Activated CD4-positive, alpha-beta T cell treated with anti-CD3 and anti-CD28 coated beads for 24 hours (primary cell): ENCODE results near the gene APC.

Source experiments
- DNase-seq, 2 donors: peaks; one replicate each; pipeline ENCODE4 v3.0.0-alpha.2; 2020; ENCODE audit warnings: low read depth in 2 of 2

The APC gene

GRCh38 chr5:112784726-112785125 is 47.0 kb downstream of the APC start:
- no peak for DNase-seq

- no peak for DNase-seq
These were observed 49.6 kb downstream of the APC start for GRCh38 chr5:112787261-112787660.

- no peak for DNase-seq
These were observed 50.2 kb downstream of the APC start for GRCh38 chr5:112787896-112788295.

GRCh38 chr5:112793201-112793600 is 55.5 kb downstream of the APC start:
- DNase-seq, result no peak

GRCh38 chr5:112794410-112794809 is 56.7 kb downstream of the APC start:
- DNase-seq, result no peak

GRCh38 chr5:112795342-112795741 is 57.7 kb downstream of the APC start:
- DNase-seq, result no peak

- DNase-seq, result no peak
These were observed 58.4 kb downstream of the APC start for GRCh38 chr5:112795944-112796678.

GRCh38 chr5:112799661-112800060 is 62.0 kb downstream of the APC start:
- DNase-seq, result no peak

GRCh38 chr5:112800891-112801290 is 63.2 kb downstream of the APC start:
- no peak for DNase-seq

- no peak for DNase-seq
These were observed 73.3 kb downstream of the APC start for GRCh38 chr5:112811023-112811422.

GRCh38 chr5:112812549-112812948 is 74.9 kb downstream of the APC start:
- DNase-seq, result no peak

GRCh38 chr5:112820246-112820645 is 82.6 kb downstream of the APC start:
- no peak for DNase-seq

GRCh38 chr5:112822456-112822855 is 84.8 kb downstream of the APC start:
- DNase-seq, result no peak

- no peak for DNase-seq
These were observed 85.5 kb downstream of the APC start for GRCh38 chr5:112823181-112823580.

- no peak for DNase-seq
These were observed 86.0 kb downstream of the APC start for GRCh38 chr5:112823656-112824055.

- DNase-seq, result no peak
These were observed 86.5 kb downstream of the APC start for GRCh38 chr5:112824197-112824596.

GRCh38 chr5:112830378-112830777 is 92.7 kb downstream of the APC start:
- no peak for DNase-seq

- DNase-seq, result no peak
These were observed 96.3 kb downstream of the APC start for GRCh38 chr5:112833971-112834370.

GRCh38 chr5:112844489-112844888 is 106.8 kb downstream of the APC start:
- DNase-seq, result no peak

- DNase-seq, result no peak
These were observed 108.9 kb downstream of the APC start for GRCh38 chr5:112846556-112846955.

- no peak for DNase-seq
These were observed 109.6 kb downstream of the APC start for GRCh38 chr5:112847306-112847705.

- DNase-seq, result no peak
These were observed 110.6 kb downstream of the APC start for GRCh38 chr5:112848116-112848811.

GRCh38 chr5:112849912-112850311 is 112.2 kb downstream of the APC start:
- no peak for DNase-seq
